Naive thymus-derived CD4-positive, alpha-beta T cell (primary cell): ENCODE measurements around the gene PHACTR1. TPM values are rescaled to one million over a fixed set of nuclear protein-coding genes. Genes with fewer than 3 reads are reported as not detected.

ENCODE experiments used
- ATAC-seq: fragments of 150-1000 bp; cut with Tn5 transposase; 2 replicates; pipeline ENCODE4 v1.10.0; 2021; ENCODE audit warnings: mild to moderate bottlenecking, moderate library complexity
- CTCF ChIA-PET: fragments of 350-600 bp; sonication (Branson Sonifier 250); formaldehyde crosslinking; loops from one replicate; lab custom pipeline; 2021; ENCODE audit warnings: antibody characterized with exemption; lab: Charles Lee
- POLR2A ChIA-PET: fragments of 350-600 bp; sonication (Branson Sonifier 250); formaldehyde crosslinking; loops from one replicate; lab custom pipeline; 2021; ENCODE audit warnings: antibody characterized with exemption, inconsistent platforms; lab: Charles Lee
- DNase-seq, 9 donors: peaks; one replicate each; pipeline versions ENCODE4 v3.0.0 to v3.0.0-alpha.2; 2020 to 2022; ENCODE audit warnings: mixed read lengths in 1 of 9
- H3K27ac ChIP-seq: one replicate; pipeline ENCODE4 v1.7.0; 2013; ENCODE audit warnings: mild to moderate bottlenecking, low read depth, low read length, moderate library complexity
- H3K27me3 ChIP-seq, 2 donors: one replicate each; pipeline ENCODE4 v1.7.0; 2013; ENCODE audit warnings: low read length in 2 of 2, mild to moderate bottlenecking in 2 of 2, moderate library complexity in 2 of 2; ENCODE audit not compliant: control insufficient read depth in 2 of 2, insufficient read depth in 2 of 2
- H3K36me3 ChIP-seq, 3 experiments: 1 replicate in 2 of 3; 2 replicates in 1 of 3; pipeline ENCODE4 v1.7.0; 2013; ENCODE audit warnings: low read length in 3 of 3, mild to moderate bottlenecking in 3 of 3, moderate library complexity in 1 of 3; ENCODE audit not compliant: insufficient read depth in 3 of 3, control insufficient read depth in 2 of 3
- H3K4me1 ChIP-seq, 2 donors: one replicate each; pipeline ENCODE4 v1.7.0; 2013; ENCODE audit warnings: low read length in 2 of 2, mild to moderate bottlenecking in 2 of 2, moderate library complexity in 1 of 2; ENCODE audit not compliant: control insufficient read depth in 2 of 2, insufficient read depth in 2 of 2
- H3K4me3 ChIP-seq: 2 replicates; pipeline ENCODE4 v1.7.0; 2013; ENCODE audit warnings: mild to moderate bottlenecking, low read length
- H3K9me3 ChIP-seq, 3 experiments: 1 replicate in 2 of 3; 2 replicates in 1 of 3; pipeline ENCODE4 v1.7.0; 2013; ENCODE audit warnings: low read length in 3 of 3; ENCODE audit not compliant: control insufficient read depth in 2 of 3
- H3K27ac Mint-ChIP-seq, 9 donors: one replicate each; pipeline ENCODE4 v1.8.0; 2020 to 2022; ENCODE audit warnings: mixed read lengths in 9 of 9, mild to moderate bottlenecking in 8 of 9, moderate library complexity in 5 of 9, inconsistent platforms in 2 of 9
- H3K27me3 Mint-ChIP-seq, 5 donors: one replicate each; pipeline ENCODE4 v1.8.0; 2021 to 2022; ENCODE audit warnings: mixed read lengths in 5 of 5, mild to moderate bottlenecking in 1 of 5
- H3K36me3 Mint-ChIP-seq, 5 donors: one replicate each; pipeline ENCODE4 v1.8.0; 2020 to 2022; ENCODE audit warnings: mixed read lengths in 5 of 5, mild to moderate bottlenecking in 3 of 5, inconsistent platforms in 1 of 5
- H3K4me1 Mint-ChIP-seq, 7 donors: one replicate each; pipeline ENCODE4 v1.8.0; 2020 to 2022; ENCODE audit warnings: mixed read lengths in 7 of 7, mild to moderate bottlenecking in 3 of 7, inconsistent platforms in 1 of 7
- H3K4me3 Mint-ChIP-seq, 10 donors: one replicate each; pipeline ENCODE4 v1.8.0; 2020 to 2022; ENCODE audit warnings: mild to moderate bottlenecking in 10 of 10, mixed read lengths in 10 of 10, moderate library complexity in 6 of 10, inconsistent platforms in 2 of 10
- H3K9me3 Mint-ChIP-seq, 11 donors: one replicate each; pipeline ENCODE4 v1.8.0; 2020 to 2022; ENCODE audit warnings: mixed read lengths in 11 of 11, mild to moderate bottlenecking in 4 of 11, inconsistent platforms in 1 of 11, moderate library complexity in 1 of 11
- intact Hi-C, 2 donors: fragments of 100-400 bp; cut with micrococcal nuclease; formaldehyde crosslinking; loops; one replicate each; pipeline ENCODE4 v1.15.1; 2023
- polyA plus RNA-seq, 2 donors: library from polyadenylated mRNA; unstranded; fragments of 300-500 nt; fragmentation: Illumina TruSeq; gene quantifications; one replicate each; pipeline ENCODE4 v1.2.3, GENCODE V29; 2021
- total RNA-seq, 6 experiments: library from RNA in 5 of 6; stranded (reverse) in 5 of 6; gene quantifications; 1 replicate in 5 of 6; 2 replicates in 1 of 6; pipeline ENCODE4 v1.2.3 and lab custom pipeline; 2021 to 2026

Gene PHACTR1
- total and polyA plus RNA-seq, 7 experiments from 2014 or later: 0.18 to 43.1 (median 0.62) TPM

GRCh38 chr6:12842114-12842513, 125.5 kb downstream of the PHACTR1 start:
- Histone ChIP-seq H3K4me1 (no peaks in the 10 kb centered on the region), H3K9me3 (no peaks in the 10 kb centered on the region), H3K27ac (no peak overlapping the region), H3K36me3 (no peaks in the 10 kb centered on the region), H3K4me3 (no peak overlapping the region), H3K27me3 (no peaks in the 10 kb centered on the region)
- intact Hi-C loops: no loop called here
- H3K27me3 Mint-ChIP-seq: peaks cover 0 to 4% (median 0%) of the 10 kb centered on the region in 5 donors
- ATAC-seq (no peak), DNase-seq (no peak)
- no peaks in the 10 kb centered on the region for H3K4me1 Mint-ChIP-seq
- ChIA-PET CTCF (no interaction called here), POLR2A (no interaction called here)
- peaks cover 0 to 15% (median 0%) of the 10 kb centered on the region in 11 donors for H3K9me3 Mint-ChIP-seq
- H3K36me3 Mint-ChIP-seq: no peaks in the 10 kb centered on the region
- H3K4me3 Mint-ChIP-seq: no peak overlapping the region
- no peak overlapping the region for H3K27ac Mint-ChIP-seq

GRCh38 chr6:12842658-12843057, 126.1 kb downstream of the PHACTR1 start:
- no peaks in the 10 kb centered on the region for H3K4me1 ChIP-seq
- H3K9me3 ChIP-seq: no peaks in the 10 kb centered on the region
- Mint-ChIP-seq H3K9me3 (peaks cover 0 to 14% (median 0%) of the 10 kb centered on the region in 11 donors), H3K27ac (no peak overlapping the region), H3K27me3 (peaks cover 0 to 4% (median under 1%) of the 10 kb centered on the region in 5 donors), H3K4me1 (no peaks in the 10 kb centered on the region), H3K36me3 (no peaks in the 10 kb centered on the region), H3K4me3 (no peak overlapping the region)
- H3K27ac ChIP-seq: no peak overlapping the region
- H3K36me3 ChIP-seq: no peaks in the 10 kb centered on the region
- ChIA-PET POLR2A (no interaction called here), CTCF (no interaction called here)
- H3K27me3 ChIP-seq: no peaks in the 10 kb centered on the region
- no peak for DNase-seq
- no peak overlapping the region for H3K4me3 ChIP-seq
- ATAC-seq: no peak
- intact Hi-C loops: no loop called here

GRCh38 chr6:12844284-12845223, 128.0 kb downstream of the PHACTR1 start:
- CTCF ChIA-PET: no interaction called here
- Histone ChIP-seq H3K4me3 (no peak overlapping the region), H3K36me3 (no peaks in the 10 kb centered on the region), H3K27ac (no peak overlapping the region), H3K4me1 (no peaks in the 10 kb centered on the region), H3K27me3 (no peaks in the 10 kb centered on the region), H3K9me3 (no peaks in the 10 kb centered on the region)
- H3K36me3 Mint-ChIP-seq: no peaks in the 10 kb centered on the region
- ATAC-seq (no peak), DNase-seq (peak in 1 of 9 donors; percentile 2)
- H3K9me3 Mint-ChIP-seq: no peaks in the 10 kb centered on the region
- H3K27me3 Mint-ChIP-seq: peaks cover 2 to 10% (median 5%) of the 10 kb centered on the region in 5 donors
- intact Hi-C loops: no loop called here
- POLR2A ChIA-PET: no interaction called here
- no peak overlapping the region for H3K27ac Mint-ChIP-seq
- no peaks in the 10 kb centered on the region for H3K4me1 Mint-ChIP-seq
- H3K4me3 Mint-ChIP-seq: no peak overlapping the region

GRCh38 chr6:12845224-12846004, 128.8 kb downstream of the PHACTR1 start:
- Histone ChIP-seq H3K4me3 (no peak overlapping the region), H3K9me3 (no peaks in the 10 kb centered on the region), H3K27me3 (no peaks in the 10 kb centered on the region), H3K36me3 (no peaks in the 10 kb centered on the region), H3K4me1 (no peaks in the 10 kb centered on the region), H3K27ac (no peak overlapping the region)
- ChIA-PET CTCF (no interaction called here), POLR2A (no interaction called here)
- no peak for ATAC-seq
- Mint-ChIP-seq H3K4me1 (no peaks in the 10 kb centered on the region), H3K27me3 (peaks cover 2 to 14% (median 10%) of the 10 kb centered on the region in 5 donors), H3K36me3 (no peaks in the 10 kb centered on the region), H3K9me3 (no peaks in the 10 kb centered on the region), H3K4me3 (no peak overlapping the region), H3K27ac (no peak overlapping the region)
- no peak for DNase-seq
- intact Hi-C loops: no loop called here

- no peak overlapping the region for H3K4me3 ChIP-seq
- H3K27me3 Mint-ChIP-seq: peaks cover 2 to 32% (median 22%) of the 10 kb centered on the region in 5 donors
- no peaks in the 10 kb centered on the region for H3K4me1 Mint-ChIP-seq
- no peaks in the 10 kb centered on the region for H3K36me3 Mint-ChIP-seq
- H3K4me1 ChIP-seq: no peaks in the 10 kb centered on the region
- ChIA-PET POLR2A (no interaction called here), CTCF (no interaction called here)
- no peak overlapping the region for H3K27ac ChIP-seq
- no peaks in the 10 kb centered on the region for H3K27me3 ChIP-seq
- intact Hi-C loops: no loop called here
- H3K4me3 Mint-ChIP-seq: no peak overlapping the region
- no peaks in the 10 kb centered on the region for H3K36me3 ChIP-seq
- no peak overlapping the region for H3K27ac Mint-ChIP-seq
- H3K9me3 ChIP-seq: no peaks in the 10 kb centered on the region
- no peak for ATAC-seq
- H3K9me3 Mint-ChIP-seq: no peaks in the 10 kb centered on the region
- no peak for DNase-seq
These were observed 132.6 kb downstream of the PHACTR1 start for GRCh38 chr6:12848964-12849808.

GRCh38 chr6:12849809-12850198, 133.2 kb downstream of the PHACTR1 start:
- H3K27ac Mint-ChIP-seq: no peak overlapping the region
- no peaks in the 10 kb centered on the region for H3K4me1 Mint-ChIP-seq
- H3K9me3 Mint-ChIP-seq: no peaks in the 10 kb centered on the region
- Histone ChIP-seq H3K9me3 (no peaks in the 10 kb centered on the region), H3K27me3 (no peaks in the 10 kb centered on the region), H3K27ac (no peak overlapping the region), H3K4me1 (no peaks in the 10 kb centered on the region), H3K4me3 (no peak overlapping the region), H3K36me3 (no peaks in the 10 kb centered on the region)
- no peak for DNase-seq
- intact Hi-C loops: no loop called here
- peaks cover 2 to 32% (median 22%) of the 10 kb centered on the region in 5 donors for H3K27me3 Mint-ChIP-seq
- H3K4me3 Mint-ChIP-seq: no peak overlapping the region
- CTCF ChIA-PET: no interaction called here
- POLR2A ChIA-PET: no interaction called here
- ATAC-seq: no peak
- no peaks in the 10 kb centered on the region for H3K36me3 Mint-ChIP-seq
